ENCODE measurements around the gene PALM2AKAP2.

Gene PALM2AKAP2

DNA sequence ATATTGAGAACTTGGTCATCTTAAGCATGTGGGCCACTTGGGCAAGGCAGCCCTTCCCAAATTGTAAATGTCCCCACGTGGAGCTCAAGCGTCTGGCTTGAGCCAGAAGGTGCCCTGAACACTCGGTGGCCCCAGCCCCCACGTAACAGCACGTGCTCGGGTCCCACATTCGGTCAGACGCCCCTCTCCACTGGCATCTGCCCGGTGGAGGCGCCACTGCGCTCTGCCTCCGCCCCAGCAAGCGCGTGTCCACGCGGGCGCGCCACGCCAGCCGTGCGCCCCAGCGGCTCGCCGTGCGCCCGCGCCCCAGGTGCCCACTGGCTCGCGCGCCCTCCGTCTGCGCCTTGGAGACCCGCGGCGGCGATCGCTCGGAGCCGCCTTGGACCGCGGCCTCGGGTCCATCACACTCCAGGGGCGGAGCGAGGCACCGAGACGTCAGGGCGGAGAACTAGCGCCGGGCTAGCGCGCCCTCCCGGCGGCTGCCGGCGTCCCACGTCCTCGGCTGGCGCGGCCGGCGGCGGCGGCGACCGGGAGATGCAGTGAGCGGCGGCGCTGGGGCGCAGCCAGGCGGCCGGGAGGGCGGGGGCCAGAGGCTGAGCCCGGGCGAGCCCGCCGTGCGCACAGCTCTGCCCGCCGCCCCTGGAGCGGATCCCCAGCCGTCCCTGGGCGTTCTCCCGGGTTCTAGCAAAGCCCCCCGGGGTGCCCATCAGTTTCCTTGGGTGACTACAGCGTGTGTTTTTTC is at the start of gene PALM2AKAP2:
TSS of gene PALM2AKAP2 (plus strand) at position 488 of the 742 bp plus-strand sequence. CDS start 291 bp downstream, outside the sequence.
- DNase-seq = peak; percentile 12

DNA sequence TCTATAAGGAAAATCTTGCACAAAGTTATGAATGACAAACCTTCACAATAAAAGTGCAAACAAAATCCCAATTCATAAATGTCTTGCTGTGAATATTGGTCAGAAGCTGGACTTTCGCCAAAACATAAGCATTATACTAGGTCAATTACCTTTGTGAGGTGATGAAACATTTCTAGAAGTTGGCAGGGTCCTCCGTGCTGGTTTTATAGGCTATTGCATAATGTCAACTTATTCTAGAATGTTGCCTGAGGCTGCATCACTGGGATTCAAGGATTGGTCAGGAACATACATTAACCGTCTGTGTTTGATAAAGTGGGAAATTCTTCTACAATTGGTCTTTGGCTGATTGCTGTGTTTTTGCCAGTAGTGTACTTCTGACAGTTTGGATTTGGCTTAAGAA is 49.8 kb upstream of the PALM2AKAP2 start:
- no peak for DNase-seq

DNA sequence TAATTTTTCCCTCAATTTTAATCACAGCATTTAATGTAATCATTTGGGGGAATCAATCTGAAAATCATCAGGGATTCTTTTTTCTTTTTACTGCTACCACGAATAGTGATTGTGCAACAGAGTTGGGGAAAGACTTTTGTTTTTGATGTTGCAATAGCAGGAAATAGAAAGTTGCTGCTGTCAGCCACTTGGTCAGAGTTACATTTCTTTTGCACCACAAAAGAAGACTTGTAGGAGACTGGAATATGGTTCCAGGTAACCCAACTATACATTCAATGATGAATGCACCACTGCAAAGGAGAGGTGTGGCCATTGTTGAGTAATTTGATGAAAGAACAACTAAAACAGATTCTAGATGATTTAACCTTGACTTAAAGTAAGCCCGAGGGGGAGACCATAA is 46.3 kb upstream of the PALM2AKAP2 start:
- DNase-seq = no peak

DNA sequence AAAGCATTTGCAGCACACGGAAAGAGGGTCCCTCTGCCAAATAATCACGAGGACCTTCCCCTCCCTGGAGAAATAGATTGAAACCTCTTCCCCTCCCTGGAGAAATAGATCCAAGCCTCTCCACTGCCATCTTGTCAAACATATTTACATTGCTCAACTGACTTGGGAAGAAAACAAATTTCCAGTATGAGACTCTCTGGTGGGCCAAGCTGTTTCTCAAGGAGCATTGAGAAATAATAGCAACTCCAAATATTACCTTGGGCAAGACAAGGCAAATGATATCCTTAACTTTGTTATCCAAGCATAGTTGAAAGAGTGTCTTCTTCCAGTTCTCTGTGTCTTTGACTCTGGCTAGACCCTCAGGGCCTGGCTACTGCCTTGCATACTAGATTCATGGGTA is 45.2 kb upstream of the PALM2AKAP2 start:
- no peak for DNase-seq

DNA sequence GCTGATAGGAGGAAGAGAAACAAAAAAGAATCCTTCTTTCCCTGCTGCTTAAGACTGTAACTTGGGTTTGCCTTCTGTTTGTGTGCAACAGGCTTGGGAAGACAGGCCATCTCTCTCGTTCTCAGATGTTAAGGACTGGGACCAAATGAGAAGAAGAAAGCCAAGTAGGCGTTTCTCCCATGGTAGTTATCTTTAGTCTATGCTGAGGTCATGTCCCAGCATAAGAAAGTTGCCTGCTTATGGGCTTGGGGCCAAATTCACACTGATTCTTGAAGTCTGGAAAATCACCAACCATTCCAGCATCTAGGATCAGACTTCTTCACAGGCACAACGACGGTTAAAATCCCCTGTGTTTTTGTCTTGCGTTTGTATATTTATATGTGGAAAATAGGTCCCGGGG is 44.2 kb upstream of the PALM2AKAP2 start:
- DNase-seq = no peak

DNA sequence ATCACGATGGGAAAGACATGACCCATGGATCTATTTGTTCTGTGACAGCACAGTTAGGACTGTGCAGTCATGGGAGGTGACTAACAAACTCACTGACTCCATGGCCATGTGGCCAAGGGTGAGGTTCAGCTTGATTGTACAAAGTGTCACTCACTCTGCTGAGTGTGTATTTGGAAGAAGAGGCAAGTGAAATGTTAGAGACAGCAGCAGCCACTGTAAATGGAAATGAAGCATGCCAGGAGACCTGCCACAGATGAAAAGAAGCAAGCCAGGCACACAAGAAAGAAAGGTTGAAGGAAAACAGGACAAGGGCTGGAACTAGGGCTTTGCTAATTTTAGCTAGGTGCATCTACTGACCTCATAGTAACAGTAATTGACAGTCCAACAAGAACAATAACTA is 42.7 kb upstream of the PALM2AKAP2 start:
- DNase-seq = no peak

DNA sequence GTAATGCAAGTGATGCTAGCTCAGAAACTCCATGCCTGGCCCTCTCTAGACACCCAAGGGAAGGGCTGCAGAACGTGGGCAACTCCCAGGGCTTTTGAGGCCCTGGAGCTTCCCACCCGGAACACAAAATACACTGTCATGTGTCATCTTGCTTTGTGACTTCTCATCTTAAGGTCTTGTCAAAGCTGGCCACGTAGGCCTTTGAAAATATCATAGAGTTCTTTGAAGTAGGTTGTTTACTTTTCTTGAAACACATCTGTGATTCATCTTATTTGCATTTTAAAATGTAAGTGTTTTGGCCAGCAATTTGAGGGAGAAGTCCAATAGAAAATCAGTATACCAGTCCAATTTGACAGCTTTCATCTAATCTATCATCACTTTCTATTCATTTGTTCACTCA is 40.2 kb upstream of the PALM2AKAP2 start:
- DNase-seq = no peak

DNA sequence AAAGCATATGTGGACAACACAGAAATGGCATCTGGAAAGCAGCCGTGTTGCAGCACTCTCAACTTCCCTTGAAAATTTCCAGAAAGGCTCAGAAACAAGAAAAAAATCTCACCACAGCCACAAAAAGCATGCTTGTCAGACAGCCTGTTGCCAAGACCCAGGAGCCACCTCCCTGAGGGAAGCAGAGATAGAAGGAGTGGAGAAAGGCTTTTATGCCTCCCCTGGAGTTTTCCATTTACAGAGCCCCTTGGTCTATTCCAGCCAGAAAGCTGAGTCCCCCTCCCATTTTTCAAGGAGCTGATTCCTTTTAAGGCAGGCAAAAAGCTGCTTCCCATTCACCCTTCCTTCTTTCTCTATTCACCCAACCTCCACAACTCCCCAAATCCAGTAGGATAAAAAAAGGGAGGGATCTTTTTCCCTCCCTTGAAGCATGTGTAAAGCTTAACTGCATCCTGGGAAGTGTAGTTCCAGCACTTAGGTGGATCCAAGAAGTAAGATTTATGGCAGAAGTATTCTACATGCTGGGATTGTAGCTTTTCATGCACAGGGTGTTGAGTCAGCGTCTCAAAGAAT is 37.1 kb upstream of the PALM2AKAP2 start:
- no peak for DNase-seq

DNA sequence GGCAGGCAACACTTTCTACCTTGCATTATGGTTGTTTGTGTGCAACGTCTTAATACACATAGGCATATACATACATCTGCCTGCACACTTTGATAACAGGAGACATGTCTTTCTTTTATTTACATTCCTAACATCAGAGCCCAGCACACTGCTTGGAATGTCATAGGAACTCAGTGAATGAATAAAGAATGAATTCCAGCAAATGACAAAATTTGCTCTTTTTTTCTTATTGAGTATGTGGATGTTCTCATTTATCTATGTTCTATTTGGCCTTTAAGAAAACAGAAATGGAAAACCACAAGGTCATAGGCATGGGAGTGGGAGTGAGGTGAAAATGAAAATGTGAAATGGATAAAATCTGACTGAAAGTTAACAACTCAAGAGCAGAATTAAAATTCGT is 36.3 kb upstream of the PALM2AKAP2 start:
- DNase-seq = no peak

DNA sequence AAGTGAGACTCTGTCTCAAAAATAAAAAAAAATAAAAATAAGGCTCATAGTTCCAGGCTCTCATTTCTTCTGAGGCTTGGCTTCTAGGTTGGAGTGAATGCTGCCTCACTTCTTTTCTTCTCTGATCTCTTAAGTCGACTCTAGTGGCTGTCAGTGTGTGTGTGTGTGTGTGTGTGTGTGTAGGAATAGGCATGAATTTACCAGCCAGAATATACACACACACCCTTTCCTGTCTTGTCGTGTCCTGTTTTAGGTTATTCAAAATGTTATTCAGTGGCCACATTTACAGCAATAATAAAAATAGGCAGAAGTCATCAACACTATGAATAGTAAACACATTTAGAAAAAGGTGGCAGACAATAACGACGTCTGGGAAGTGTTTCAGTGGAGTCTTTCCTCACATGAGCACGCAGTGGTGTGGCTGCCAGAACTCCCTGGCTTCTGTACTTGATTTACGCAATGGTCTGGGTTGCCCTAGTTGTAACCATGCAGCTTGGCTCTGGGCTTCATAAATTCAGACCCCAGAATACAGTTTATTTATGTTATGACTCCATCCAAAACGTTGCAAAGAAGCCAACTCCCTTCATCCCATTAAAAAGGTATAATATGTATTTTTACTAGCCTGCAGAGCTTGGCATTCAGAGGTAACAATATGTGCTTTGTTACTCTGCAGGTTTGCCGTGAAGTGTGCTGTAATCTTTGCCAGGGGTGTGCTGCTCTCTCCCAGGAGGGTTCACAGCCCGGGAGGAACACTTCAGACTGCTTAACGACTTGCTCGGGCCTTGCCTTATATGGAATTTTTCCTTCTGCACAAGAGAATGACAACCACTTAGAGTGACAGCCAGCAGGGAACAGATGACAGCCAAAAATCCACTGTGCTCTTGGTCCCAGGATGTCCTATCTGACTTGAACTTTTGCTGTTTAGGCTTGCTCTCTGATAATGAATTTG is 34.4 kb upstream of the PALM2AKAP2 start:
- DNase-seq = peak; percentile 41

DNA sequence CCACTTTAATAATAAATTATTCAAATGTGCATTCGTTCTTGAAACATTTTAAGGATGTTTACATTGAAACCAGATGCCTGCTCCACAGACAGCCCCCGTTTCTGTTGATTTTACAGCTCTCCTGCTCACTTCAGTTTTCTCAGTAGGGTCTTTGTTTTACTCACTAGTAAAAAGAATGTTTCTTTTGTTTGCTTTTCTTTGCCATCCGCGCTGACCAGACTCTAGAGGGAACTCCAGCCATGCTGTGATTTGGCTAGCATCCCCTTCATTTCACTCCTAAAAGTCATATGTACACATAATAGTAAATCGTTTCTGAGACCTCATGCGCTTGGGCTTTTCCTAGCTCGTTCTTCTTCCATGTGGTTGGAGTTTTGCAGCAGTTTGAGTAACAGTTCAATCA is 28.7 kb upstream of the PALM2AKAP2 start:
- no peak for DNase-seq

DNA sequence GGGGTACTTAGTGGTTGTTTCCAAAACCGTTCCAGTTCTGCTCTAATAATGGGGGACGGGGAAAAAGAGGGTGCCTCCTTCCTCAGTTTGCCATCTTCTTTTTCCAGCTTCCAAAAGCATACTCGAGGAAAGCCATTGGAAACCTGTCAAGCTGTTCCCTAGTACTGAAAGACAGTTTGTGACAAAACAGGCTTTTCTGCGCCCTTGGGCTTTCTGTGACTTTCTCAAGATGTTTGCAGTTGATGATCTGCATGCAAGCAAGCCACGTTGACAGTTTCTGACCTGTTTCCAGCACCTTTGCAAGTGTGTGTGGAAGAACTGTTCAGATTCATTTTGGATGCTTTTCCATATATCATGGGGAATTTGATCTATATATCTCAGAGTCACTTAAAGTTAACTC is 26.7 kb upstream of the PALM2AKAP2 start:
- no peak for DNase-seq

DNA sequence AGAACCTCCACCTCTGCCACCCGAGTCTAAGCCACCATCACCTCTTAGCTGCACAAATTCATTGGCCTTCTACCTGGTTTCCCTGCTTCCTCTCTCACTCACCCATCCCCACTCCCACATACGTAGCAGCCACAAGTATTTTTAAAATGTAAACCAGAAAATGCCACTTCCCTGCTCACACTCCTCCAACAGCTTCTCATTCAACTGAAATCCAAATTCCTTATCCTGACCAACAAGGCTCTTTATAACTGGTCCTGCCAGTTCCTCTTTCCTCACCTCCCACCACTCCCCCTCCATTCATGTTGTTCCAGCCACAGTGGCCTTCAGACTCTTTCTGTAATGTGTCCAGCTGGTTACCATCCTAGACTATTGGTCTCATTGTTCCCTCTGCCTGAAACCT is 25.0 kb upstream of the PALM2AKAP2 start:
- no peak for DNase-seq

DNA sequence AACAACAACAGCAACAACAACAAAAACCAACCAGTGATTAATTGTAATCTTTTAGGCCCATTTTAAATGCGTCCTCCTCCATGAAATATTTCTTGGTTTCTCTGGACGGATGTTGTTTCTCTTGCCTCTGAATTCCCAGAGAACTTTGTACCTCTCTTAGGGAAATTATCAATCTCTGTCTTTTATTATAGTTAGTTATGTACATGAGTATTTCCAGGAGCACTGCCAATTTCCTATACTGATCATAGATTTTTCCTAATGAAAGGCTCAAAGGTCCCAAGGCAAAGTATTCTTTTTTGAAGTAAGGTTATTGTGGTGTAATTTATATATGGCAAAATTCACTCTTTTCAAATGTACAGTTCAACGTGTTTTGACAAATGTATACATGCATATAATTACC is 20.4 kb upstream of the PALM2AKAP2 start:
- DNase-seq = no peak

DNA sequence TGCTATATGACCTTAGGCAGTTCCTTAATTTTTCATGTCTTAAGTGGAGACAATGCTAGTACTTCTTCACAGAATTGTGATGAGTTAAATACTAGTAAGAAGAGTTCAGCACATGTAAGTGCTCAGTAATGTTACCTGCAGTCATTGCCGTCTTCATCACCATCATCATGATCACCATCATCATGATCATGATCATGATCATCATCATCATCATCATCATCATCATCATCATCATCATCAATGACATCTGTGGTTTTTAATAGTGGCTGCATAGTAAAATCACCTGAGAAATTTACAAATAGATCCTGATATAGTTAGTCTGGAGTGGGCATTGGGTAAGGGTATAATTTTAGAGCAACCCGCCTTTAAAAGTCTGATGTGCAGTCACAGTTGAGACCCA is 14.7 kb upstream of the PALM2AKAP2 start:
- DNase-seq = no peak

DNA sequence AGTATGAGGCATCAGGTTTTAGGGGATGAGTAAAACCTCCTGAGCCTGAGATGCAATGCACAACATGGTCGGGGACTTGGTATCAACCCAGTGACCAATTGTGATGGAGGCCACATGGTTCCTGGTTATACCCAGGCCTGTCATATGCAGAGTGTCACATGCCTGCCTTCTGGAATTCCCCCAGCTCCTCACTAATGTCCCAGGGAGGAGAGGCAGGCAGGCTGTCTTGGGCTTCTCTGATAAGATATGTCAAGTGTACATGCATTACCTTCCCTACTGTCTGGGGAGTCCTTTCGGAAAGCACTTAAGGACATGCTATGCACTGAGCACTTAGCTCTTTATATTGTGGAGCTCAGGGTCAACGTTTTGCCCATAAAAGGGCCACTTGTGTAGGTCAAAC is 14.2 kb upstream of the PALM2AKAP2 start:
- DNase-seq = no peak

DNA sequence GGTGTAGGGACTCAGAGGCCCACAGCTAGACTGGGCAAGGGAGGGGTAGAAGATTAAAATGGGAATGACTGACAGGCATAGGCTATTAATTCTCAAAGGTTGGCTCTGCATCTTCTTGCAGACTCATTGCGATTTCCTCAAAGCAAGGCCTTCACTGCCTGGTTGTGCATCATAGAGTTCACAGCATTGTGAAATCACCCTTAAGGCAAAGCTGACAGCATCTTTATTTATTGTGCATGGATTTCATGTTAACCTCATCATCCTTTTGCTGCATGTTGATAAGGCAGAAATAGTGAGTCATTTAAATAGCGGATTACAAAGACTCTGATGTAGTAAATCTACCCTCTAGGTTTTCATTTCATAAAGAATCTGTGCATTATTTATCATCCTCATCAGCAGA is 13.6 kb upstream of the PALM2AKAP2 start:
- DNase-seq = no peak

DNA sequence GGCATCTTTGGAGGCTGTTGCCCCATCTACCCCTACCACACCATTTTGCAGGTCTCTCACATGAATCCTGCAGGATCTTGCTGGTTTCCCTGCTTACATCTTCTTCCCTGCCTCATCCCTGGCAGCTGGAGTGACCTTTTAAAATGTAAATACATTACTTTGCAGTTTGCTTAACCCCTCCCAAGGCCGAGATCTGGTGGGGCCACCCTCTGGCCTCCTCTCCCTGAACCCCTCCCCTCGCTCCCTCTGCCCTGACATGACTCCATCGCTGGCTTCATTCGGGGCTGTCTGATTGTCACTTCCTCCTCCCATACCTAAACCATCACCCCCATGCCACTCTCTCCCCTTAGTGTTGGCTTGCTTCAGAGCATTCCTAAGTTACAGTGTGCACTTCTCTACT is 12.6 kb upstream of the PALM2AKAP2 start:
- no peak for DNase-seq

DNA sequence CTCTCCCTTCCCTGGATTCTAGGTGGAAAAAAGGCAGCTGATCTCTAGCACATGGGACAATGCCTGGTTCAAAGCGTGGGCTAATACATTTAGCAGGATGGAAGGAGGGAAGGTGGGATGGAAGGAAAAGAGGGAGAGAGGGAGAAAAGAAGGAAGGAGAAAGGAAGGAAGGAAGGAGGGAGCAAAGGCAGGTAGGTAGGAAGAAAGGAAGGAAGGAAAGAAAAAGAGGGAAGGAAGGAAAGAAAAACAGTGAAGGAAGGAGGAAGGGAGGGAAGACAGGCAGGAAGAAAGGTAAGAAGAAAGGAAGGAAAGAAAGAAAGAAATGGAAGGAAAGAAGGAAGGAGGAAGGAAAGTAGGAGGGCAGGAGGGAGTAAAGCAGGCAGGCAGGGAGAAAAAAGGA is 12.2 kb upstream of the PALM2AKAP2 start:
- DNase-seq = no peak

DNA sequence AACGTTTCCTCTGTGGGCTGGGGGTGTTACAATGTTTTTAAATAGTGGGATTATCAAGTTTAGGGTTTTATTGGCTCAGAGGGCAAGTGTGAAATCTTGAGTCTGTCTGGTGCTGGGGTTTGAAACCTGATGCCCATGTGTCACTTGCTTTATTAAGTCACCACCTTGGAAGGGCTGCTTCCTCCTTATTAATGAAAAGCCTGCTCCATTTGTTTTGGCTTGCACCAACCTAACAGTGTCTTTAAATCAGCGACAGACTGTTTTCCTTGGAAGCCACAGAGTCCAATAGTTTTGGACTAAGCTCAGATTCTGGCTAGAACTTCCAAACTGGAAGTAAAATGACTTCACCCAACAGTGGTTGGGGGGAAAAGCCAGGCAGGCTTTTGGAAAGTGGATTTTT is 10.7 kb upstream of the PALM2AKAP2 start:
- peak; percentile 21 for DNase-seq

DNA sequence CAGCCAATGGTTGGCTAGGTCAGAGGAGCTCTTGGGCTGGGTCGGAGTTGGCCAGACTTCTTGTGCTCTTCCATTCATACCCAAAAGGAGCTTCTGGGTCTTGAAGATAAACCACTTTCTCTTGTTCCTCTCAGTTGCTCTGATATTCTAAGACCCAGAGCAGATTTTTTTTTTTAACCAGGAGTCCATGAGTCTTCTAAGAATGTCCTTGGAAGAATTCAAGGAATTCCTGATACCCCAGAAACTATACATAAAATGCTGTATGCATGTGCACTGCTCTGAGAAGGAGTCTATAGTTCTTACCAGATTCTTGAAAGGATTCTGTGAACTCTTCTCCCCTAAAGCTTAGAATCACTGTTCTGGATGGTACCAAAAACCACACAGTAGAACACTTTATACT is 9.9 kb upstream of the PALM2AKAP2 start:
- DNase-seq = no peak

DNA sequence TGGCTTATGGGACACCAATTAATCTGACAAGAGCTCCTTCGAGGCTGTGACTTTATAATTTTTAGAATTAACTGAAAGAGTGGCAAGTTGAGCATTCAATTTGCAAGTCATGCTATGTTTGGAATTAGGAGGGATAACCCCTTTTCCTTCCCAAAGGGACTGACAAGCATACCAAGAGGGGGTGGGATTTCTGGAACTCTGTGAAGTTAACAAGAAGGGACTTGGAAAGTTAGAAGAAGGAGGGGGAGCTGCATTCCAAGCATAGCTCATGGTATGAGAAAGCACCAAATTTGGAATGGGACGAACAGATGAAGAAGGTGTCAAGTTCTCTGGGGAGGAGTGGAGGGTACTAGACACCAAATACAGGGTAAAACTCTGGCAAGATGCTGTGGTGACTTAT is 8.9 kb upstream of the PALM2AKAP2 start:
- DNase-seq = no peak

DNA sequence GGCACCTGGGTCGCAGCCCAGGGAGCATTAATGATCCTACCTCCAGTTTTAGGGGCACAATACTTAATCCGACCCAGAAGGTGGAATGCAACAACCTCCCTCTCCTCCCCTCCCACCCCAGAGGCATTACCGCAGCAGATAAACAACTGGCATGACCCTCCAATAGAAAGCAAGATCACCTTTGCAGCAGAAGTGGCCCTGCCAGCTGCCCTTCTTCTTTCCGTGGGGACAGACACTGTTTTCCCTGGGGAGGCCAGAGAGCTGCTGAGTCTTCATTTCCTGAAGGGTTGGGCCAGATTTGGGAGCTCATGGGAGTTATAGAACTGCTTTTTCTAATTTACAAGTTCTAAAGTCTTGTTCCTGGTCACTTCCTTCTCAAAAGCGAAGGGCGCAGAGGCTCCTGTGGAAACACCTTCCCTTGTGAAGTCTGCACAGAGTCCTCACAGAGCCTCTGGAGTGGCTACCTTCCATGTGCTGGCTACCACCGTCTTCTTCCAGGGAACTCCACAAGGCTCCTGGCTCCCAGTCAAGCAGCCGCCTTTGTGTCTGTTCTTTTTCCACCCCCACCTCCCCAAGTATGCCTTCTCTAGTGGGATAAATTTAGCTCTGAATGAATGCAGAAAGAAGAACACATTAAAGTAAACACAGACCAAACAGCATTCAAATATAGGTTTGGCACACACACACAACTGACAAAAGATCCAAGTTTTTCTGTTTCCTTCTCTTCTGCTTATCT is 8.0 kb upstream of the PALM2AKAP2 start:
- peak; percentile 6 for DNase-seq
